ENCODE measurements around the gene MPPED2.

GRCh38 chr11:30440510-30440909 is 145.6 kb downstream of the MPPED2 start:
- no peak for TF ChIP-seq CTCF (IDR thresholded peaks at IDR 0.05)
- TF ChIP-seq POLR2A (IDR thresholded peaks at IDR 0.05): no peak
